Measurements from ENCODE around the gene HECTD1.

Gene HECTD1

GRCh38 chr14:31113794-31114193, 93.8 kb downstream of the HECTD1 start (continued):
- no peak for TF ChIP-seq ZNF645 (tag by site-specific recombination; IDR thresholded peaks at IDR 0.05)
- TF ChIP-seq ZNF157 (tag by site-specific recombination; IDR thresholded peaks at IDR 0.05) = no peak
- TF ChIP-seq ZNF544 (tag by site-specific recombination; IDR thresholded peaks at IDR 0.05) = no peak
- no peak for TF ChIP-seq ZNF596 (tag by site-specific recombination; IDR thresholded peaks at IDR 0.05)
- no peak for TF ChIP-seq PRDM6 (tag by site-specific recombination; IDR thresholded peaks at IDR 0.05)
- TF ChIP-seq ZNF311 (tag by site-specific recombination; IDR thresholded peaks at IDR 0.05; ENCODE audit: borderline replicate concordance) = no peak

- H3K4me3 ChIP-seq (ENCODE audit: low read depth, low read length) = no peak overlapping the region
- peaks cover 86 to 91% of the 10 kb centered on the region in 2 experiments for H3K36me3 ChIP-seq (ENCODE audit: control insufficient read depth in 2 of 2, insufficient read depth in 1 of 2, low read length in 2 of 2)
- TF ChIP-seq SCRT1 (tag by site-specific recombination; IDR thresholded peaks at IDR 0.05; ENCODE audit: borderline replicate concordance) (no peak), ZNF558 (tag by site-specific recombination; IDR thresholded peaks at IDR 0.05) (no peak), KLF8 (tag by site-specific recombination; IDR thresholded peaks at IDR 0.05) (no peak), ZNF18 (tag by site-specific recombination; IDR thresholded peaks at IDR 0.05) (no peak), ZNF335 (tag by site-specific recombination; conservative IDR thresholded peaks at IDR 0.05) (no peak)
- POLR2A ChIA-PET = no interaction called here
- CTCF ChIA-PET = no interaction called here
- no peaks in the 10 kb centered on the region for H3K9me3 ChIP-seq (ENCODE audit: control insufficient read depth, insufficient read depth, low read depth, low read length)
- no peak overlapping the region for H3K27ac ChIP-seq (ENCODE audit: extremely low read depth, low read depth, low read length)
- H3K4me1 ChIP-seq (ENCODE audit: control insufficient read depth, insufficient read depth, low read length) = no peaks in the 10 kb centered on the region
These were observed 96.7 kb downstream of the HECTD1 start for GRCh38 chr14:31110872-31111271.

- TF ChIP-seq ZNF335 (tag by site-specific recombination; conservative IDR thresholded peaks at IDR 0.05) (no peak), ZNF560 (tag by site-specific recombination; IDR thresholded peaks at IDR 0.05; ENCODE audit: borderline replicate concordance) (no peak), ZNF670 (tag by site-specific recombination; IDR thresholded peaks at IDR 0.05; ENCODE audit: low read depth) (no peak), TSHZ1 (tag by site-specific recombination; IDR thresholded peaks at IDR 0.05; ENCODE audit: borderline replicate concordance) (no peak), ZFP3 (tag by site-specific recombination; IDR thresholded peaks at IDR 0.05; ENCODE audit: low read depth) (no peak), ZNF768 (tag by site-specific recombination; IDR thresholded peaks at IDR 0.05) (no peak), ZBTB1 (tag by site-specific recombination; IDR thresholded peaks at IDR 0.05) (no peak), TCF7L2 (IDR thresholded peaks at IDR 0.05; ENCODE audit: borderline replicate concordance, low read depth, low read length) (no peak), ZNF76 (tag by site-specific recombination; IDR thresholded peaks at IDR 0.05; ENCODE audit: borderline replicate concordance, low read depth) (no peak), ZIC2 (tag by site-specific recombination; IDR thresholded peaks at IDR 0.05) (no peak), ZBTB7A (tag by site-specific recombination; IDR thresholded peaks at IDR 0.05; ENCODE audit: low read depth) (no peak), ZNF837 (tag by site-specific recombination; IDR thresholded peaks at IDR 0.05) (no peak)
- POLR2A ChIA-PET = no interaction called here
- Histone ChIP-seq H3K36me3 (ENCODE audit: control insufficient read depth in 2 of 2, insufficient read depth in 1 of 2, low read length in 2 of 2) (peaks cover 92 to 93% of the 10 kb centered on the region in 2 experiments), H3K4me1 (ENCODE audit: control insufficient read depth, insufficient read depth, low read length) (no peaks in the 10 kb centered on the region), H3K9me3 (ENCODE audit: control insufficient read depth, insufficient read depth, low read depth, low read length) (no peaks in the 10 kb centered on the region), H3K27ac (ENCODE audit: extremely low read depth, low read depth, low read length) (no peak overlapping the region), H3K4me3 (ENCODE audit: low read depth, low read length) (no peak overlapping the region)
- CTCF ChIA-PET = interaction anchor here (0.5 to 0.7 kb wide), 3 partner anchors 11 to 162 kb away, joined by 3 to 4 read pairs (median 3); no protein-coding TSS in a partner anchor
These were observed 98.3 kb downstream of the HECTD1 start for GRCh38 chr14:31109257-31109656.
